Adrenal gland (tissue), 12 donors: Measurements from ENCODE around the gene CMIP. TPM values are rescaled to one million over a fixed set of nuclear protein-coding genes. Genes with fewer than 3 reads are reported as not detected.

ENCODE experiments used
- DNase-seq, 7 donors: peaks; one replicate each; pipeline ENCODE4 v3.0.0-alpha.2; 2019 to 2020
- H3K27ac ChIP-seq, 5 donors: fragments of 200-600 bp; sonication (generic) in 4 of 5; 1 replicate in 3 of 5; 2 replicates in 2 of 5; pipeline versions ENCODE4 v1.5.1 to v1.8.0; 2016 to 2020; ENCODE audit warnings: mild to moderate bottlenecking in 1 of 5
- H3K27me3 ChIP-seq: fragments of 200-600 bp; 2 replicates; pipeline ENCODE4 v1.8.0; 2021
- H3K36me3 ChIP-seq, 2 donors: fragments of 200-600 bp; replicated peaks in 1 of 2; 1 replicate in 1 of 2; 2 replicates in 1 of 2; pipeline versions ENCODE4 v1.5.1 to v1.8.0; 2018 to 2022
- H3K4me1 ChIP-seq, 2 donors: fragments of 200-600 bp; replicated peaks in 1 of 2; 1 replicate in 1 of 2; 2 replicates in 1 of 2; pipeline versions ENCODE4 v1.5.1 to v1.8.0; 2018 to 2021
- H3K4me3 ChIP-seq, 4 donors: fragments of 200-600 bp; sonication (generic) in 3 of 4; one replicate each; pipeline ENCODE4 v1.5.1; 2016 to 2018
- H3K9me3 ChIP-seq, 3 donors: fragments of 200-600 bp; sonication (generic) in 1 of 3; replicated peaks in 1 of 3; 1 replicate in 2 of 3; 2 replicates in 1 of 3; pipeline versions ENCODE4 v1.5.1 to v1.8.0; 2016 to 2021
- CTCF ChIP-seq, 6 experiments: fragments of 450-650 bp in 4 of 6; fragments of 200-600 bp in 2 of 6; sonication (generic) in 1 of 6; IDR thresholded peaks; 1 replicate in 5 of 6; 2 replicates in 1 of 6; pipeline versions ENCODE4 v1.5.1 to v1.8.0; 2016 to 2021; ENCODE audit warnings: antibody characterized with exemption in 6 of 6, mild to moderate bottlenecking in 2 of 6, moderate library complexity in 1 of 6
- POLR2A ChIP-seq, 2 donors: fragments of 450-650 bp; IDR thresholded peaks; one replicate each; pipeline ENCODE4 v1.6.1; 2017; ENCODE audit warnings: antibody characterized with exemption in 2 of 2, mild to moderate bottlenecking in 2 of 2, moderate library complexity in 1 of 2
- WGBS, 4 donors: extraction: QIAGEN DNeasy Blood & Tissue Kit in 2 of 4; methylation state at CpG; one replicate each; pipeline versions ENCODE4 v1.1.5 to v1.1.7; 2013 to 2017; 5-methylcytosine and 5-hydroxymethylcytosine counted together
- intact Hi-C, 2 donors: fragments of 100-400 bp; cut with DNase I; formaldehyde crosslinking; loops; one replicate each; pipeline versions ENCODE4 v1.14.1 to v1.15.0; 2022 to 2023
- polyA plus RNA-seq, 3 donors: library from polyadenylated mRNA; stranded (reverse); fragments of 200-250 nt in 2 of 3; fragments of 350-450 nt in 1 of 3; fragmentation: Illumina TruSeq in 1 of 3; extraction: RNeasy Lipid Tissue Mini Kit (QIAGEN cat#74804) in 1 of 3; gene quantifications; one replicate each; pipeline ENCODE4 v1.2.3, GENCODE V29; 2013 to 2014
- total RNA-seq, 9 donors: library from RNA; depleted of rRNA in 4 of 9; stranded (reverse); fragments of >200 nt in 4 of 9; fragments of 120-200 nt in 1 of 9; fragmentation: NEBNext Ultra II Directional in 1 of 9; extraction: Animal tissue kit (Norgen Biotek cat#: 25700) in 1 of 9; gene quantifications; one replicate each; pipeline versions ENCODE4 v1.1.0 to v1.2.4, GENCODE V29; 2013 to 2023
- donor health status: healthy with polysubstance abuse.
- donor health status: Bipolar disorder and iron deficiency.
- donor health status: DM: yes; HTN: yes; CAD: no.
- donor health status: DM: no; HTN: no; CAD: no.
- donor health status: DM: no; HTN: no; CAD: no.
- donor health status: DM: yes; HTN: yes; CAD: no.

The CMIP gene
- total and polyA plus RNA-seq, 12 donors = 8.1 to 87.9 (median 42.5) TPM

- 76 to 89% (median 84%) methylated on average over 7 to 8 of the region's 8 CpGs for WGBS, 4 donors
- H3K4me3 ChIP-seq = no peak overlapping the region
- peak overlapping the region in 2 of 5 donors; percentile 45 to 70 for H3K27ac ChIP-seq
Observed at GRCh38 chr16:81518439-81518757, 73.8 kb downstream of the CMIP start.

DNA sequence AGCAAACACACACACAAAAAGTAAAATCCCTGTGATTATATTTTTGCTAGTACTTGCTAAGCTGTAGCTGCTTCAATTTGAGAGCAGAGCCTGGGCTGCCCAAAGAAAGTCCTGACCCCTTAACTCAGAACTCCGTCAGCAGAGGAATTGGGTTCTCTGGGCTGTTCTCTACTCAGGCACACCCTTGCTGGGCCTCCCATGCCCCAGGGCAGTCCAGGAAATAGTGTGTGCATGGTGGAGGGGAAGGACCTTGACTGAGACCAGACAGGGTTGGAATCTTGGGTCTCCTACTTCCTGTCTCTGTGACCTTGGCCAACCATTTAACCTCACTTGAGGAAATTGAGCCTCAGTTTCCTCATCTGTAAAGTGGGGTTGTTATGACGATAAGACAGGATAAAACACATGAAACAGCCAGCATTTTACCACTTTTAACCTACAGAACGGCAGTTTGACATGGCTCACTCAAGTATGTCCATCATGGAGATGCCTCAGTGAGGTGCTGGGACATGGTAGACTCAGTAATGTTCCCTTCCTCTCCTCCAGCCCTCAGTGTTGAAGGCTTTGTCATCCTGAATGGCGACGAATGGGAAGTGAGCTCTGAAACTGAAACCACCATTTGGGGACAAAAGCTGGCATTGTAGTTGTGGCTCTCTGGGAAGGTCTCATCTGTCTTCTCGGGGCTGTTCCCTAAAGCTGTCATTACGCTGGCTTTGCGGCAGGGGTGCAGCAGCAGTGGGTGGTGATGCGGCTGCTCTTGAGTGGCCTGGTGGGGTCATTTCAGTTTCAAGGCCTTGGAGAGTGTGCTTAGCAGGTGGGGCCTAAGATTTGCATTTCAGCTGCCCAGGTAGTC, 74.9 kb downstream of the CMIP start:
- DNase-seq = no peak
- WGBS, 4 donors = 59 to 83% (median 75%) methylated on average over 8 to 9 of the region's 9 CpGs
- no peaks in the 10 kb centered on the region for H3K9me3 ChIP-seq
- TF ChIP-seq POLR2A (IDR thresholded peaks at IDR 0.05) (no peak), CTCF (IDR thresholded peaks at IDR 0.05) (peak in 1 of 6 experiments; percentile 15)
- H3K27ac ChIP-seq = peak overlapping the region in 2 of 5 donors; percentile 10 to 49
- intact Hi-C loops = no loop called here
- no peak overlapping the region for H3K4me3 ChIP-seq
- no peaks in the 10 kb centered on the region for H3K36me3 ChIP-seq
- no peaks in the 10 kb centered on the region for H3K27me3 ChIP-seq
- peaks cover 0 to 22% of the 10 kb centered on the region in 2 donors for H3K4me1 ChIP-seq

More at GRCh38 chr16:81518439-81518757, 73.8 kb downstream of the CMIP start:
- intact Hi-C loops = no loop called here
- peaks cover 0 to 24% of the 10 kb centered on the region in 2 donors for H3K4me1 ChIP-seq
- no peaks in the 10 kb centered on the region for H3K36me3 ChIP-seq
- no peak for DNase-seq
- no peaks in the 10 kb centered on the region for H3K27me3 ChIP-seq
- no peaks in the 10 kb centered on the region for H3K9me3 ChIP-seq
- no peak for TF ChIP-seq POLR2A (IDR thresholded peaks at IDR 0.05)
- TF ChIP-seq CTCF (IDR thresholded peaks at IDR 0.05) = no peak

DNA sequence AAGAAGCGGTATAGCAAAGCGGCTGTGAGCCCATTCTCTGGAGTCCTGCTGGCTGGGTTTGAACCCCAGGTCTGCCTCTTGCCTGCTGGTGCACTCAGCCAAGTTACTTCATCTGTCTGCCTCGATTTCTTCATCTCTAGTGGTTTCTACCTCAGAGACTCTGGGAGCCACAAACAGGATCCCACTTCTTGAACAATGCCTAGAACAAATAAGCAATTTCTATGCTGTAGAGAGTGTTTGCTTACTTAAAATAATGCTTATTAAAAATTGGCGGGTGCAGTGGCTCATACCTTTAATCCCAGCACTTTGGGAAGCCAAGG, 75.5 kb downstream of the CMIP start:
- no peaks in the 10 kb centered on the region for H3K9me3 ChIP-seq
- no peak for DNase-seq
- H3K36me3 ChIP-seq = no peaks in the 10 kb centered on the region
- no peak overlapping the region for H3K4me3 ChIP-seq
- intact Hi-C loops = no loop called here
- no peaks in the 10 kb centered on the region for H3K27me3 ChIP-seq
- no peak for TF ChIP-seq POLR2A (IDR thresholded peaks at IDR 0.05)
- TF ChIP-seq CTCF (IDR thresholded peaks at IDR 0.05) = no peak
- H3K27ac ChIP-seq = peak overlapping the region in 1 of 5 donors; percentile 49
- peaks cover 0 to 22% of the 10 kb centered on the region in 2 donors for H3K4me1 ChIP-seq
- WGBS, 4 donors = 88 to 93% (median 92%) methylated on average over 4 of the region's 4 CpGs

GRCh38 chr16:81520560-81521135, 76.0 kb downstream of the CMIP start:
- Histone ChIP-seq H3K4me3 (no peak overlapping the region), H3K27me3 (no peaks in the 10 kb centered on the region), H3K27ac (no peak overlapping the region), H3K36me3 (no peaks in the 10 kb centered on the region), H3K4me1 (peaks cover 0 to 22% of the 10 kb centered on the region in 2 donors), H3K9me3 (no peaks in the 10 kb centered on the region)
- no peak for TF ChIP-seq POLR2A (IDR thresholded peaks at IDR 0.05)
- TF ChIP-seq CTCF (IDR thresholded peaks at IDR 0.05) = no peak
- DNase-seq = no peak
- 63 to 86% (median 76%) methylated on average over 4 to 5 of the region's 5 CpGs for WGBS, 4 donors
- intact Hi-C loops = no loop called here
